MM.1S (cell line): ENCODE results near the gene PPM1F.

Experiments used
- EZH2 ChIP-seq: fragments of 300-600 bp; sonication (generic); optimal IDR thresholded peaks from 2 replicates; pipeline ENCODE3; 2017; ENCODE audit warnings: low read depth, mild to moderate bottlenecking, antibody characterized with exemption, low read length, mixed read lengths
- EZH2phosphoT487 ChIP-seq: fragments of 300-600 bp; sonication (generic); IDR thresholded peaks from 2 replicates; pipeline ENCODE4 v1.6.1; 2018; ENCODE audit warnings: antibody characterized with exemption, low read length
- TF ChIP-seq, protein P1 (sequence below): fragments of 300-600 bp; sonication (generic); IDR thresholded peaks from 2 replicates; pipeline ENCODE4 v1.5.1; 2016; ENCODE audit warnings: antibody characterized with exemption, low read length, mixed read lengths

DNA sequence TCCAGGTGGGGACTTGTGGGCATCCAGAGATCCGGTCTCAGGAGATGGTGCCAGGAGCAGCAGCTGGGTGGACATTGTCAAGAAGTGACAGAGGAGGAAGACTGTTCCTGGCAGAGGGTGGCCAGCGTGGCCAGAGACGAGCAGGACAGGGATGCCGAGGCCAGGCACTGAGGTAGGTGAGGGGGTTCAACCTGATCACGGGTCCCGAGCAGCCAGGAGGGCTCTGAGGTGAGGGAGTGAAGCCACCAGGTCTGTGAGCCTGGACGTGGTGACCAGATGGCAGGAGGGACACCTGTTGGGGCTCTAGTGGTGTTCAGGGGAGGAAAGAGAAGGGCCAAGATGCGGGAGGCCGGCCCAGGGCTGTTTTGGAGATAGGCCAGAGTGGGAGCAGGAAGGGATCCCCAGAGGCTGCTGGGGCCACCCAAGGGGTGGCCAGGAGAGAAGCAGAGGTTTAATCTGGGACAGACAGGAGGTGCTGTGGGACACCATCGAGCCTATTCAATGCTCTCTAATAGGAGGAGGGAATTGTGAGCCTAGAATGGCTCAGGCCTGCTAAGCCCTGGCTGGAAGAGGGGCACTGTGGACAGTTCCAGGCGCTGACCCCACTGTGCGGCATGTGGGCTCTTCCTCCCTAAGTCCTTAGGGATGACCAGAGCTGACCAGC is 6.3 kb downstream of the PPM1F start:
- TF ChIP-seq, protein P1, sequence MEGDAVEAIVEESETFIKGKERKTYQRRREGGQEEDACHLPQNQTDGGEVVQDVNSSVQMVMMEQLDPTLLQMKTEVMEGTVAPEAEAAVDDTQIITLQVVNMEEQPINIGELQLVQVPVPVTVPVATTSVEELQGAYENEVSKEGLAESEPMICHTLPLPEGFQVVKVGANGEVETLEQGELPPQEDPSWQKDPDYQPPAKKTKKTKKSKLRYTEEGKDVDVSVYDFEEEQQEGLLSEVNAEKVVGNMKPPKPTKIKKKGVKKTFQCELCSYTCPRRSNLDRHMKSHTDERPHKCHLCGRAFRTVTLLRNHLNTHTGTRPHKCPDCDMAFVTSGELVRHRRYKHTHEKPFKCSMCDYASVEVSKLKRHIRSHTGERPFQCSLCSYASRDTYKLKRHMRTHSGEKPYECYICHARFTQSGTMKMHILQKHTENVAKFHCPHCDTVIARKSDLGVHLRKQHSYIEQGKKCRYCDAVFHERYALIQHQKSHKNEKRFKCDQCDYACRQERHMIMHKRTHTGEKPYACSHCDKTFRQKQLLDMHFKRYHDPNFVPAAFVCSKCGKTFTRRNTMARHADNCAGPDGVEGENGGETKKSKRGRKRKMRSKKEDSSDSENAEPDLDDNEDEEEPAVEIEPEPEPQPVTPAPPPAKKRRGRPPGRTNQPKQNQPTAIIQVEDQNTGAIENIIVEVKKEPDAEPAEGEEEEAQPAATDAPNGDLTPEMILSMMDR = no peak
- TF ChIP-seq EZH2 = no peak
- TF ChIP-seq EZH2phosphoT487 = no peak
